ENCODE data around the gene CENPM.

DNA sequence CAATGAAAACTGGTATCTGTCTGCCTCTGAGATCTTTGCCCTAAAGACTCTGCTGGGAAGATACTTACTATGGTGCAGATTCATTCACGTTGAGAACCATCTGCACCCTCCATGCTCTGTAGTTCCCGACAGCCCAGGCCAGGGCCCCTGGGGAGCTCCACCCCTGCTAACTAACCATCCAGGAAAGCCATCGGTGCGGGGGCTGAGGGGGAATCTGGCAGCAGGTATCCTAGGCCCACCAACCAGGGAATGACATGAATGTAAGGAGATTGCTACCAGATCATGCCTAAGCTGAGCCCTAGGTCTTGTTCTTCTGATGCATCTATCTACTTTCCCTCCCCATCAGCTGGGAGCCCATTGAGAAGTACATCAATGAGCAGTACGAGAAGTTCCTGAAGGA, 40.3 kb upstream of the CENPM start:
- TF ChIP-seq, protein P1, sequence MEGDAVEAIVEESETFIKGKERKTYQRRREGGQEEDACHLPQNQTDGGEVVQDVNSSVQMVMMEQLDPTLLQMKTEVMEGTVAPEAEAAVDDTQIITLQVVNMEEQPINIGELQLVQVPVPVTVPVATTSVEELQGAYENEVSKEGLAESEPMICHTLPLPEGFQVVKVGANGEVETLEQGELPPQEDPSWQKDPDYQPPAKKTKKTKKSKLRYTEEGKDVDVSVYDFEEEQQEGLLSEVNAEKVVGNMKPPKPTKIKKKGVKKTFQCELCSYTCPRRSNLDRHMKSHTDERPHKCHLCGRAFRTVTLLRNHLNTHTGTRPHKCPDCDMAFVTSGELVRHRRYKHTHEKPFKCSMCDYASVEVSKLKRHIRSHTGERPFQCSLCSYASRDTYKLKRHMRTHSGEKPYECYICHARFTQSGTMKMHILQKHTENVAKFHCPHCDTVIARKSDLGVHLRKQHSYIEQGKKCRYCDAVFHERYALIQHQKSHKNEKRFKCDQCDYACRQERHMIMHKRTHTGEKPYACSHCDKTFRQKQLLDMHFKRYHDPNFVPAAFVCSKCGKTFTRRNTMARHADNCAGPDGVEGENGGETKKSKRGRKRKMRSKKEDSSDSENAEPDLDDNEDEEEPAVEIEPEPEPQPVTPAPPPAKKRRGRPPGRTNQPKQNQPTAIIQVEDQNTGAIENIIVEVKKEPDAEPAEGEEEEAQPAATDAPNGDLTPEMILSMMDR (IDR thresholded peaks at IDR 0.05; ENCODE audit: low read length) = no peak
- no peak for TF ChIP-seq EZH2 (IDR thresholded peaks at IDR 0.05; ENCODE audit: borderline replicate concordance, low read length)
